Stomach (tissue), 9 donors: ENCODE results near the gene SIX3. TPM values are rescaled to one million over a fixed set of nuclear protein-coding genes. Genes with fewer than 3 reads are reported as not detected.

Experiments used
- DNase-seq, 2 donors: peaks; one replicate each; pipeline versions ENCODE4 v3.0.0 to v3.0.0-alpha.2; 2013 to 2019
- H3K27ac ChIP-seq, 5 donors: fragments of 200-600 bp in 4 of 5; sonication (generic) in 4 of 5; one replicate each; pipeline ENCODE4 v1.5.1; 2013 to 2019; ENCODE audit warnings: mild to moderate bottlenecking in 1 of 5, moderate library complexity in 1 of 5
- H3K27me3 ChIP-seq, 3 donors: fragments of 200-600 bp; sonication (generic); one replicate each; pipeline ENCODE4 v1.5.1; 2017 to 2019; ENCODE audit warnings: mixed run types in 1 of 3
- H3K36me3 ChIP-seq, 4 donors: fragments of 200-600 bp; sonication (generic); 1 replicate in 3 of 4; 2 replicates in 1 of 4; pipeline ENCODE4 v1.5.1; 2016 to 2019
- H3K4me1 ChIP-seq, 4 donors: fragments of 200-600 bp; sonication (generic); one replicate each; pipeline ENCODE4 v1.5.1; 2016 to 2019
- H3K4me3 ChIP-seq, 4 donors: fragments of 200-600 bp; sonication (generic) in 3 of 4; one replicate each; pipeline ENCODE4 v1.5.1; 2016 to 2019; ENCODE audit warnings: mild to moderate bottlenecking in 1 of 4
- H3K9me3 ChIP-seq, 4 donors: fragments of 200-600 bp; sonication (generic); one replicate each; pipeline ENCODE4 v1.5.1; 2016 to 2019
- EP300 ChIP-seq: sonication (generic); formaldehyde crosslinking; IDR thresholded peaks from one replicate; pipeline ENCODE4 v1.6.1; 2017; ENCODE audit warnings: antibody characterized with exemption
- POLR2A ChIP-seq, 4 donors: fragments of 450-650 bp; IDR thresholded peaks; one replicate each; pipeline ENCODE4 v1.6.1; 2016; ENCODE audit warnings: antibody characterized with exemption in 4 of 4, control low read depth in 2 of 4, mild to moderate bottlenecking in 1 of 4, moderate library complexity in 1 of 4
- POLR2AphosphoS5 ChIP-seq, 3 donors: sonication (generic); formaldehyde crosslinking; IDR thresholded peaks; one replicate each; pipeline ENCODE4 v1.6.1; 2016; ENCODE audit warnings: antibody characterized with exemption in 3 of 3
- WGBS, 5 donors: extraction: QIAGEN DNeasy Blood & Tissue Kit in 3 of 5; methylation state at CpG; one replicate each; pipeline versions ENCODE4 v1.1.5 to v1.1.7; 2013 to 2018; 5-methylcytosine and 5-hydroxymethylcytosine counted together
- intact Hi-C: fragments of 100-400 bp; cut with DNase I; formaldehyde crosslinking; loops from one replicate; pipeline ENCODE4 v1.15.1; 2023; ENCODE audit warnings: low total_unique reads
- polyA plus RNA-seq, 3 donors: library from polyadenylated mRNA; stranded (reverse); fragments of 200-250 nt; gene quantifications; one replicate each; pipeline ENCODE4 v1.2.3, GENCODE V29; 2013
- total RNA-seq, 5 donors: library from RNA; depleted of rRNA; stranded (reverse); fragments of >200 nt; gene quantifications; one replicate each; pipeline versions ENCODE4 v1.1.0 to v1.2.3, GENCODE V29; 2014 to 2016
- TF ChIP-seq, protein P1 (sequence below), 7 experiments: fragments of 450-650 bp in 4 of 7; fragments of 200-600 bp in 3 of 7; sonication (generic) in 3 of 7; IDR thresholded peaks; one replicate each; pipeline ENCODE4 v1.5.1; 2016 to 2019; ENCODE audit warnings: antibody characterized with exemption in 7 of 7, control low read depth in 2 of 7, mild to moderate bottlenecking in 1 of 7
- donor health status: healthy with polysubstance abuse.
- donor health status: Bipolar disorder and iron deficiency.
- donor health status: healthy.

SIX3 gene
- total and polyA plus RNA-seq, 8 donors: not detected

GRCh38 chr2:44956843-44957242 lies 15.3 kb downstream of the SIX3 start:
- intact Hi-C loops: loop anchor here (5.0 to 10.0 kb wide), 2 partner anchors 562 to 910 kb away; no protein-coding TSS in a partner anchor
- Histone ChIP-seq H3K4me3 (no peak overlapping the region), H3K36me3 (no peaks in the 10 kb centered on the region), H3K9me3 (no peaks in the 10 kb centered on the region), H3K27me3 (peaks cover 18 to 87% (median 51%) of the 10 kb centered on the region in 3 donors), H3K27ac (no peak overlapping the region), H3K4me1 (peaks cover 30 to 45% (median 44%) of the 10 kb centered on the region in 4 donors)
- 39 to 58% (median 54%) methylated on average over 1 of the region's 1 CpG for WGBS, 5 donors
- DNase-seq: peak in 1 of 2 donors; percentile 62
- no peak for TF ChIP-seq POLR2AphosphoS5 (IDR thresholded peaks at IDR 0.05)
- TF ChIP-seq EP300: no peak
- TF ChIP-seq, protein P1, sequence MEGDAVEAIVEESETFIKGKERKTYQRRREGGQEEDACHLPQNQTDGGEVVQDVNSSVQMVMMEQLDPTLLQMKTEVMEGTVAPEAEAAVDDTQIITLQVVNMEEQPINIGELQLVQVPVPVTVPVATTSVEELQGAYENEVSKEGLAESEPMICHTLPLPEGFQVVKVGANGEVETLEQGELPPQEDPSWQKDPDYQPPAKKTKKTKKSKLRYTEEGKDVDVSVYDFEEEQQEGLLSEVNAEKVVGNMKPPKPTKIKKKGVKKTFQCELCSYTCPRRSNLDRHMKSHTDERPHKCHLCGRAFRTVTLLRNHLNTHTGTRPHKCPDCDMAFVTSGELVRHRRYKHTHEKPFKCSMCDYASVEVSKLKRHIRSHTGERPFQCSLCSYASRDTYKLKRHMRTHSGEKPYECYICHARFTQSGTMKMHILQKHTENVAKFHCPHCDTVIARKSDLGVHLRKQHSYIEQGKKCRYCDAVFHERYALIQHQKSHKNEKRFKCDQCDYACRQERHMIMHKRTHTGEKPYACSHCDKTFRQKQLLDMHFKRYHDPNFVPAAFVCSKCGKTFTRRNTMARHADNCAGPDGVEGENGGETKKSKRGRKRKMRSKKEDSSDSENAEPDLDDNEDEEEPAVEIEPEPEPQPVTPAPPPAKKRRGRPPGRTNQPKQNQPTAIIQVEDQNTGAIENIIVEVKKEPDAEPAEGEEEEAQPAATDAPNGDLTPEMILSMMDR (IDR thresholded peaks at IDR 0.05): no peak
- no peak for TF ChIP-seq POLR2A (IDR thresholded peaks at IDR 0.05)

GRCh38 chr2:44957656-44958327 lies 16.3 kb downstream of the SIX3 start:
- no peak for DNase-seq
- 56 to 80% (median 61%) methylated on average over 6 of the region's 6 CpGs for WGBS, 5 donors
- intact Hi-C loops: loop anchor here (5.0 to 10.0 kb wide), 2 partner anchors 563 to 910 kb away; no protein-coding TSS in a partner anchor
- H3K4me1 ChIP-seq: peaks cover 21 to 35% (median 34%) of the 10 kb centered on the region in 4 donors
- no peak overlapping the region for H3K27ac ChIP-seq
- peaks cover 18 to 85% (median 42%) of the 10 kb centered on the region in 3 donors for H3K27me3 ChIP-seq
- TF ChIP-seq, protein P1 (IDR thresholded peaks at IDR 0.05): no peak
- TF ChIP-seq POLR2AphosphoS5 (IDR thresholded peaks at IDR 0.05): no peak
- no peak for TF ChIP-seq EP300
- TF ChIP-seq POLR2A (IDR thresholded peaks at IDR 0.05): no peak
- H3K9me3 ChIP-seq: no peaks in the 10 kb centered on the region
- H3K4me3 ChIP-seq: no peak overlapping the region
- H3K36me3 ChIP-seq: no peaks in the 10 kb centered on the region

- H3K27me3 ChIP-seq: peaks cover 7 to 79% (median 25%) of the 10 kb centered on the region in 3 donors
These were observed 18.4 kb downstream of the SIX3 start for GRCh38 chr2:44959855-44960254.

DNA sequence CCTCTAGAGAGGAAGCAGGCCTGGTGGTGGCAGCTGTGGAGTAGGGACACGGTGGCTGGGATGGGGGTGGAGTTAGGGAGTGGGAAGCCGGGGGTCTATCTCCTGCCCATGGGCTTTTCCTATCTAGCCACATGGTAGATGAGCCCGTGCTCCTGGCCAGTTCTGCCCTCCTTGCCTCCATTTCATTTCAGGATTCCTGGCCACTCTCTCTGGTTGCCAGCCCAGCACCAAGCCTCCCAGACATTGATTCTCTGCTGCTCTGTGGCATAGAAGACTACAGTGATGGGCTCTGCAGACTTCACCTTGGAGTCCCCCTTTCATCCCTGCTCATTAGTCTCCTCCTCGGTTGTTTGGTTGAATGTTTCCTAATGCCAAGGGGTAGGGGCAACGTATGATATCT lies 19.4 kb downstream of the SIX3 start:
- no peak for DNase-seq
- no peaks in the 10 kb centered on the region for H3K36me3 ChIP-seq
- peaks cover under 1 to 15% (median 8%) of the 10 kb centered on the region in 4 donors for H3K4me1 ChIP-seq
- no peak for TF ChIP-seq POLR2AphosphoS5 (IDR thresholded peaks at IDR 0.05)
- TF ChIP-seq, protein P1 (IDR thresholded peaks at IDR 0.05): no peak
- no peak for TF ChIP-seq POLR2A (IDR thresholded peaks at IDR 0.05)
- no peak for TF ChIP-seq EP300
- intact Hi-C loops: no loop called here
- H3K9me3 ChIP-seq: no peaks in the 10 kb centered on the region
- 62 to 90% (median 70%) methylated on average over 5 of the region's 5 CpGs for WGBS, 5 donors
- H3K27me3 ChIP-seq: peaks cover 0 to 79% (median 21%) of the 10 kb centered on the region in 3 donors
- no peak overlapping the region for H3K27ac ChIP-seq
- no peak overlapping the region for H3K4me3 ChIP-seq

More at GRCh38 chr2:44959855-44960254, 18.4 kb downstream of the SIX3 start:
- no peaks in the 10 kb centered on the region for H3K9me3 ChIP-seq
- intact Hi-C loops: loop anchor here (5.0 to 10.0 kb wide), 2 partner anchors 565 to 913 kb away; no protein-coding TSS in a partner anchor
- peaks cover 11 to 25% (median 18%) of the 10 kb centered on the region in 4 donors for H3K4me1 ChIP-seq
- 59 to 74% (median 70%) methylated on average over 6 of the region's 6 CpGs for WGBS, 5 donors
- TF ChIP-seq, protein P1 (IDR thresholded peaks at IDR 0.05): no peak
- no peak for TF ChIP-seq POLR2A (IDR thresholded peaks at IDR 0.05)
- no peak for TF ChIP-seq EP300
- TF ChIP-seq POLR2AphosphoS5 (IDR thresholded peaks at IDR 0.05): no peak
- no peaks in the 10 kb centered on the region for H3K36me3 ChIP-seq
- H3K4me3 ChIP-seq: no peak overlapping the region
- no peak overlapping the region for H3K27ac ChIP-seq
- DNase-seq: no peak
